ENCODE results near the gene TBX4.

TBX4 gene

DNA sequence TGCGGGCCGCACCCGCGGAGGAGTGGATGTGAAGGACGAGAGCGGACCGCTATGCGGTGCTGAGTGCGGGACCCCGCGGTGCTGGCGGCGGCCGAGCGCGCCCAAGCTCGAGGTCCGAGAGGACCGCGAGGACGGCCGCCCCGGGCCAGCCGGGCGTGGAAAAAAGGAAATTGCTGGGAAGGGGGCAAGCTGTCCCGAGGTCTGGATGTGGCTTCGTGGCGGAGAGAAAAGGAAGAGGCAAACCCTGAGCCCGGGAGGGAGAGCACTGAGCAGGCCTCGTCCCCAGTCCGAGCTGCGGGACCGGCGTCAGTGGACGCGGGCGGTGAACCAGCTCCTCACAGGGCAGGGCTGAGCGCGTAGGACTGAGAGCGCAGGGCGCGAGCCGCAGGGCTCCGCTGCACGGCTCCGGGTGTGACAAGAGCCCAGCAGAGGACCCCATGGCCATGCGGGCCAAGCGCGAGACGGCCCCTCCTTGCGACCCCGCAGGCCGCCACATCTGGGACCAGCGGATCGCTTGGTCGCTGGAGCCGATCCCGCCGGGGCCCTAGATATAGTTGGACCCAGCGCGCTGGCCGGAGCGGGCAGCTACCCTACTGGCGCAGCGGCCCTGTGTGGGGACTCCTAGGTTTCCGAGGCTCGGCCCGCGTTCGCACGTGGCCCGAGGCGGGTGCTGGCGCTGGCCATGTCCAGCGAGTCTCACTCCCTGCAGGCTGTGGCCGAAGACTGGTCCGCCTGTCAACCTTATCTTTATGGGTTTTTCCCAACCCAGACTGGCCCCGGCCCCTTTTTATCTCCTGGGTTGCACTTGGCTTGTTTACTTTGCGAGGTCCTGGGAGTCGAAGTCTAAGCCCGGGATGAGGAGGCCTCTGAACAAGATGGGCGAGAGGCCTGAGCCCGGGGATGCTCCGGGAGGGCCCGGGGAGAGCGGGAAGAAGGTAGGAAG lies 2.4 kb downstream of the TBX4 start:
- no peak for DNase-seq (ENCODE audit: low spot score)

DNA sequence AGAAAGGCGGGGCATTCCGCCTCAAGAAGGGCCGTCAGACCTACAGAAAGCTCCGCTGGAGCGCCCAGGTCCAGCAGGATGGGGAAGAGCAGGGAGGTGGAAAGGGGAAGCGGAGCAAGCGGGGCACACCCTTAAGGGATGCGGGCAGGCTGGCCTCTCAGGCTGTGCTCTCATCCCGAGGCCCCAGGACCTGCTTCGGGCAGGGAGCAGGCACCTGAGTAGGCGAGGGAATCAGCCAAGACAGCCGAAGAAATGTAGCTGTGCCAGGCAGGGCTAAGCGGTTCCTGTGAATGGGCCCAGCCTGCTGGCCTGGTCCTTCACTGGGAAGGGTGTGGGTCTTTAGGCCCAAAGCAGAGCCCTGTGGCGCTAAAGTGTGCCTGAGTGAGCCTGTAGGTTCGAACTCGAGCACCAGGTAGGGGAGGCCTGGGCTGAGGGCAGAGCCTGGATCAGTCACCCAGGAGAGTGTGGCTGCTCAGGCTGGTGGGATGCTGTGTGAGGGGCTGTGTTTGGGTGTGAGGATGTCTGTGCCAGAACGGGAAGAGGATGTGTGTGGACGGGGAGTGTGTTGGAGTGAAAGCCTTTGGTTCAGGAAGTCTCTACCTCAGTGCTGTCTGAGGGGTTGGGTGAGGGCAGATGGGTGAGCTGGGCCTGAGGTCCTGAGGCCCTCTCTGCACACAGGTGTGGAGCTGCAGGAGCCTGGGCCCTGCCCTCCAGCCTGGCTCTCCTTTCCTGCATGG lies 3.3 kb downstream of the TBX4 start:
- DNase-seq (ENCODE audit: low spot score) = no peak

DNA sequence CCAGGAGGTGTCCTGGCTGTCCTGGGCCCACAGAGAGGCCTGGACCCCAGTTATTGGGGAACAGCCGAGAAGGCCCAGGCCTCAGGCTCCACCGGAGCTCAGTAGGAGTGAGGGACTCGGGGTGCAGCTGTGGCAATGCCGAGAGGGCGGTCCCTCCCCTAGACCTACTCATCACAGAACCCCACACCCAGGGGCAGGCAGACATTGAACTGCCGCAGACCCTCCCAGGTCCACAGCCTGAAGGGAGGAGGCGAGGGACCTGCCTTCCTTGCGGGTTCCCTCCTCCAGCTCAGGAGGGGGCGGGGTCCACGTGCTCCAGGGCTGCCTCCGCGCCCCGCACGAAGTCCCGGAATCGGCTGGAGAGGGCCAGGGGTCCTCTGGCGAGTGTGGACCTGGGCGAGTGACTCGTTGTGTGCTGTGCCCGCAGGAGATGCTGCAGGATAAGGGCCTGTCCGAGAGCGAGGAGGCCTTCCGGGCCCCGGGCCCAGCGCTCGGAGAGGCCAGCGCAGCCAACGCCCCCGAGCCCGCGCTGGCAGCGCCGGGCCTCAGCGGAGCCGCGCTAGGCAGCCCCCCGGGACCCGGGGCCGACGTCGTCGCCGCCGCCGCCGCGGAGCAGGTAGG lies 3.9 kb downstream of the TBX4 start:
- DNase-seq (ENCODE audit: low spot score) = no peak

DNA sequence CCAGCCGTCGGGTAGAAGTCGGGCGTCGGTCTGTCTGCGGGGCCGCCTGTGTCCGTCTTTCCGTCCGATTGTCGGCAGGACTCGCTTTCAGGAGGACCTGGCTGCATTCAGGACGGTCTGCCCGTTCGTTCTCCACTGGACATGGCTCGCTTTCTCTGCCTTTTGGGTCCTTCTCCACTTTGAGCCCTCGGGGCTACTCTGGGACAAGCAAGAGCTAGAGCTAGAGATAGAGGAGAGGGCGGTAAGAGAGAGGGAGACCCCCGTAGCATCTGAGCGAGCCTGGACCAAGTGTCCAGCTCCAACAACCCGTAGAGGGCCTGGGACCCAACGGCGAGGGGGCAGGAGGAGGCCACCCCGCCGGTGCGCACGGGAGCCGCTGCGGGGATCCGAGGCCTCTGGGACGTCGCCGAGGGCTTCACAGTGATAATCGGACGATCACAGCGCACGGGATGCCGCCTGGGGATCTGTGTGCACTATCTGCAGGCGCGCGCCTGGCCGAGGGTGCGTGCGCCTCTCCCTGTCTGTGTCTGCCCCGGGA lies 4.5 kb downstream of the TBX4 start:
- no peak for DNase-seq (ENCODE audit: low spot score)

DNA sequence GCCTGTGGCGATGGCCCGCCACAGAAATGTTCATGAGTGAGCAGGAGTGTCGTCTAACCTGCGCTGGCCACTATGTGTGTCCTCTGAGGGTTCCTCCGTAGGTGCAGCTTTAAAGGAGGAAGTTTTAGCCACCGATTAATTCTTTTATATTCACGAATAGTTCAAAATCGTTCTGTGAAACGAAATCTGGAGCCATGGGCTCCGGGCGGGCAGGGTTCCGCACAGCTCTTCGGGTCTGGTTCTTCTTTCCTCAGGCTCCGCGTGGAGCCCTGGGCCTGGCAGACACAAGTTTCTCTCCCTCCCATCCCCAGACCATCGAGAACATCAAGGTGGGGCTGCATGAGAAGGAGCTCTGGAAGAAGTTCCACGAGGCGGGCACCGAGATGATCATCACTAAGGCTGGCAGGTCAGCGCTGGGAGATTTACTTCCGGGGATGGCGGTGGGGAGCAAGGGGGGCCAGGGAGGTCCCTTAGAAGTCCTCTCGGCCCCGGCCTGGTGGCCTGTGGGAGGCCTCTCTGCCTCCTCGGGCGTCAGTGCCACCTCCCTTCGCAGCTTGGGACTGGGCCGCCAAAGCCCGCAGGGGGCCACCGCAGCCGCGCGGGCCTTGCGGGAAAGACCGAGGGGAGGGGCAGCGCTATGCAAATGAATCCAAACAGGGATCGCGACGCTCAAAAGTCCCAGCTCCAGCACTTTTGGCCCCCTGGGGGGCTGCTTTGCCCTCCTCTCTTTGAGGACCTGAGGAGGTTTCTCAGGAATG lies 5.2 kb downstream of the TBX4 start:
- DNase-seq (ENCODE audit: low spot score) = no peak

DNA sequence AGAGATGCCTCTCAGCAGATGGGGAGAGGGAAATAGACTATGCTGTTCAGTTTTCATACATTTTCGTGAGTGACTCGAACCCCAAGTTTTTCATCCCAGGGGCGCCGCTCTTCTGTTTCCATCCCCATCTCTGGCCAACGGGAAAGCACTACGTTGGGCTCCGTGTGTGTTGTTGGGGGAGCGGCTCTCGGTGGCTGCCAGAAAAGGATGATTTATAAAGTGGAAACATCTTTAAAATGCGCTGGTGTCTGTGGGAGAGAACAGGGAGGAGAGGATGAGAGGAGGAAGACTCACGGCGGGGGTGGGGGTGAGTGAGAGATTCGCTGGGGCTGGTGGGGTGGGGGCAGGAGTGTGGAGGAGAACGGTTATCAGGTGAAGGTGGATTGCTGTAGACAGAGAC lies 5.8 kb downstream of the TBX4 start:
- no peak for DNase-seq (ENCODE audit: low spot score)

DNA sequence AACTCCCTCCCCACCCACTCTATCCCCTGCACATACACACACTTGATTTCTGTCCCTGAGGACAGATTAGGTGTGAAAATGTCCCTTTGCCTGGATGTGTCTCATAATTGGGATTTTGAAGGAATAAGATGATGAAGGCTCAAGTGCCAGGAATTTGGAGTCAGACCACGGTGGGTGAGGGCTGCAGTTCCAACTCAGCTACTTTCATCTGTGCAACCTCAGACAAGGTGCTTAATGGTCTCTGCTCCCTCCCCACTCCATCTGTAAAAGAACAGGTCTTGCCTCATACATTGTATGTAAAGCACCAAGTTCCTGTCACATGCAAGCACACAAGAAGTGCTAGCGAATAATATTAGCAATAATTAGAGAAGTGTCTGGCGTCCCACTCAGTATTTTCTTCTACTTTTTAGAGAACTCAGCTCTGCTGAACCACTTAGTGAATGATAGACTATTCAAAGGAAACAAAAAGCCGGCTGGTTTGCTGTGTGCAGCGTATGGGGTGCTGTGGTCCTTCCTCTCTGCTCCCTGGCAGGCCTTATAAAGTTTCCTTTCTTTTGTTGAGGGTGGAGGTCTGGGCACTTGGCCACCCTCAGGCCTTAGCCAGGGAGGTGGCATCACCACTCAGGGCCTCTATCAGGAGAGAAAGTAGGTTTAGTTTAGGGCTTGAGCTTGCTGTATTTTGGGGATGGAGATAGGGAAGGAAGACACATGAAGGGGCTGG lies 6.4 kb downstream of the TBX4 start:
- DNase-seq (ENCODE audit: low spot score) = no peak

DNA sequence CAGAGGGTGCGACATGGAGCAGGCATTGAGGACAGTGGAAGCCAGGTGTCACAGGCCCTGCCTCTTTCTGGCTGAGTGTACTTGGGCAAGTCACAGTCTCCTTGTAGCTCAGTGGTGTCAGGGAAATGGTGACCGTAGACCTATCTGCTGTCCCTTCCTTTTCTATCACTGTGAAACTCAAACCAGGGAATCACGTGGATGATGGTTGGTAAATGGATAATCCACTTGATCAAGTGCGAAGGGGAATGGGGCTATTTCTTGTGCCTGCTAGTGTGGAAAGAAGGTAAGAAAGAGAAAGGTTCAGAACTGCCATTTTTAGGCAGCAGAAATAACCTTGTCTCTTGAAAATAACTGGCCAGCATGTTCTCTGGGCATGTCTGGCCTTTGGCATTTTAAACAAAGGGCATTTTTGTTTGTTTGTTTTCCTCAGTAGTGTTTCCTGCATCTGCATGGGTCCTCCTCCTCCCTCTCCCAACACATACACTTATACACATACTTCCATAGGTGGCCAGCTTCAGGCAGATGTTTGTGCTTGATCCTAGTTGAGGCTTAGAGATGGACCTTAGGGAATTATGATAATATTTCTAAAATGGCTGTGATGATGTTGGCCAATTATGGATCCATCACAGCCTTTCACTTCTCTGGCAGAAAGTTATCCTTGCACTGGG lies 7.1 kb downstream of the TBX4 start:
- no peak for DNase-seq (ENCODE audit: low spot score)

DNA sequence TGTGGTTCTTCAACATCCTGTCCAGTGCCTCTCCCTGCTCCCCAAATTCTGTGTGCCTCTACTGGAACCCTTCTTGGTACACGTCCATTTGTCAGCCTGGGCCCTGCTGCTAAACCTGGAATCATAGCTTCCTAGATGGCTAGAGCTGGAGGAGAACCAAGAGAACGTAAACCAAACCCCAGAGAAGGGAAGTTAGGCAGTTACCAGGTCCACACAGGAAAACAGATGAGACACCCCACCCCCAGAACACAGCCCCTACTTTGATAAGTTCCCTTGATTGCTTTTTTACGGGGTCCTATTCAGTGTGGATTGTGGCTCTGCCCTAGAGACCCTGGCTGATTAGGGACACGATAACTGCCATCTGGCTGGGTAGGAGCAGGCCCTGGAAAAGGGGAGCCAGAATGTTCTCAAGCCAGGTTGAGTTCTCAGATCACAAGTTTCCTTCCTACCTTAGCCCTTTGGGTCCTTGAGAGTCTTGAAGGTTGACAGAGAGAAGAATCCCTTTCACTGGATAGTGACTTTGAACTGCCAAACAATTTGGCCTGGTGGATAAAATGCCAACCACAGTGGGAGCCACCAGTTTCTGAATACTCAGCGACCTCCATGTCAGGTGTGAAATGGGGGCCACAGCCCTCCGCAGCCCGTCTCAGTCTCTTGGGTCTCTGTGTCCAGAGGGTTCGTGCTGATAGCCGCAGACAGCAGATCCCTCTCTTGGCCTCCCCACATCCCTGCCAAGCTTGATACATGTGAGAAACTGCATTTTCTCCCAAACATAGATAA lies 7.9 kb downstream of the TBX4 start:
- DNase-seq (ENCODE audit: low spot score) = no peak

DNA sequence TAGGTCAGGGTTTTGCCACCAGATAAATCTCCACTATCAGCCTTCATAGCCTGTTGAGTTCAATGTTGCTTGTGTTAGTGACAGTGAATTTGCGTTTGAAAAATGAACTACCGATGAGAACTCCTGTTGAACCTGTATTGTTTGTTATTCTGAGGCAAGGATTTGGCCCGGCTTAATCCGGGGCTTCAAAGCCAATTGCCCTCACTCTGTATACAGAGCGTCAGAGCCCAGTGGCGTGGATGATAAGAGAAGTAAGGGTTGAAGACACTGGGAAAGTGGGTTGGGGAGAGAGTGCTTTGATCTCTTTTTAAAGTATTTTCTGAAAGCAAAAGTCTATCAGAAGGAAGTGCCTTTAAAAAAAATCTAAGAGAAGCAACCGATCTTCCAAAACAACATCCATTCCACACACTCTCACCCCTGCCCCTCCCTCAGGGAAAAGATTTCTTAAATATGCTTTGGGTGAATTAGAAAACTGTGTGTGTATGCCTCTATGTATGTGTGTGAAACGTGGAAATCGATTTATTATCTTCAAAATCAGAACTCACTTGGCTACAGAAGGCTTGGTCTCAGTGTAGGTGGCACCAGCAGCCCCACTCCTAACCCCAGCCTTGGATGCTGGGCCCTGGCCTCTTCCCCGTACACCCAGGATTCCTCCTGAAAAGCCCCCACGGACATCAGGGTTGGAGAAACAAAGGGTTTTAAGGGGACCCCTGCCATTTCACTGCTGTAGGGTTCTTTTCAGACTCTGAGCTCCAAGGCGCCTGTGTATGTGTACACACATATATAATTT lies 8.8 kb downstream of the TBX4 start:
- no peak for DNase-seq (ENCODE audit: low spot score)

DNA sequence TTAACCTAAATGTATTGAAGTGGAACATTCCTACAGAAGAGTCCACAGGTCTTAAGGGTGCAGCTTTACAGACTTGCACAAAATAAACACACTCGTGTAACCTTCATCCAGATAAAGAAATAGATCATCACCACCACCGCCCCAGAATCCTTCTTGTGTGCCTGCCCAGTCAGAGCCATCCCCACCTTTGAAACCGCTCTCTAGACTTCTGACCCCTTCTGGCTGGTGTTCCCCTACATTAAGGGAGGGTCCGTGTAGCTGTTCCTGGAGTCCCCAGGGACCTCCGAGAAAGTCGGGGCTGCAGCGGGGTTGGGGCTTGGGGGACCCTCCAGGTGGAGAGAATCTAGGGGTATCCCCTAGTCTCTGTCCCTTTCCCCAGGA lies 9.4 kb downstream of the TBX4 start:
- no peak for DNase-seq (ENCODE audit: low spot score)

DNA sequence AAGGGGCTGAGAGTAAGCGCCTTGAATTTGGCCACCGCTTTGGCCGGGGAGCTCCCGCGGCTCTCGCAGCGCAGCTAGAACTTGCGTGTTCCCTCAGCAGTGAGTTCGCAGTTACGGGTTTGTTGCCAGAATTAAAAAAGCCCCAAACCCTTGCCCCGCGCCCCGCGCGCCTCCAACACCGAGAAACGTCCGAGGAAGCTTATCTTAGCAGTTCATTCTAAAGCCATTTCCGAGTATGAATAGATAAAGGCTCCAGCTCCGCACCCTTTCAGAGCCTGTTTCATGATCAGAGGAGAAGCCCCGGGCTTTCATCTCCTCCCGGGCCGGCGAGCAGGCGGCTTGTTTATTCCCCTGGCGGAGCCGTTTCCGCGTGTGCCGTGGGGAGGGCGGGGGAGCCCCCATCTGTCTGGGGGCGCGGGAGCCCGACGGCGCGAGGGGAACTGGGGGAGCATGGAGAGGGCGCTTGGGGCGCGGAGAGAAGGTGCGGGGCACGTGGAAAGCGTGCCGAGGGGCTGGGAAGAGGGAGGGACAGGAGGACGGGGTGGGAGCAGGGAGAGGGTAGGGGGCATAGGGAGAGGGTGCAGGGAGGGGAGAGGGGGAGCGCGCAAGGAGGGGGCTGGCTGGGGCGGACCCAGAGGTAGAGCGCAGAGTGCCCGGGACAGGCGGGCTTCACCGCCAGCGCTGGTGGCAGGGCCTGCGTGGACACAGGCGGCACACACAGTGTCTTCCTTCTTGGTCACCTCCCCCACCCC lies 9.9 kb downstream of the TBX4 start:
- DNase-seq (ENCODE audit: low spot score) = no peak

DNA sequence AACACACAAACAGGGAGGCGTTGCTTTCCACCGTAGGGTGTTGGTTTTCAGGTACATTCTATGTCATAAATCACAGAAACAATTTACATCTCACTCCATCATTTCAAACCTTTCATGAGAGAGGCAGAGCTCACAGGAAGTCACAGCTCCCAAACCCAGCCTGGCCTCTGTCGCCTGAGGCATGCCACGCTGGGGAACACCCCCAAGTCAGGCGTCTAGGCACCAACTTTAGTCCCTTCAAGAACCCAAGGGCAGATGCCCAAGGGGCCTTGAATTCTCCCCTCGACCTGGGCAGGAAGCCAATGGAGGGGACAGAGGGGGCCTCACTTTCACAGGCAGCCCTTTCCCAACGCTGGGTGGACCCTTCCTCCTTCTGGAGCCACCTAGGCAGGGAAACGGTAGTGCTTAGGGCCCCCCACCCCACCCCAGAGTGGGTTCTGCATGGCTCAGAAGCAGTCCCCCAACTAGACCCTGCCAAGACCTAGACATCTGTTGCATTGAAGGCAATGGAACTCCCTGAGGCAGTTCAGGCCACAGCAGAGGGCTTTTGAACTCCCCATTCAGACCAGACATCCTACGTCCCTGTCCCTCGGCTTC lies 10.6 kb downstream of the TBX4 start:
- DNase-seq (ENCODE audit: low spot score) = no peak

DNA sequence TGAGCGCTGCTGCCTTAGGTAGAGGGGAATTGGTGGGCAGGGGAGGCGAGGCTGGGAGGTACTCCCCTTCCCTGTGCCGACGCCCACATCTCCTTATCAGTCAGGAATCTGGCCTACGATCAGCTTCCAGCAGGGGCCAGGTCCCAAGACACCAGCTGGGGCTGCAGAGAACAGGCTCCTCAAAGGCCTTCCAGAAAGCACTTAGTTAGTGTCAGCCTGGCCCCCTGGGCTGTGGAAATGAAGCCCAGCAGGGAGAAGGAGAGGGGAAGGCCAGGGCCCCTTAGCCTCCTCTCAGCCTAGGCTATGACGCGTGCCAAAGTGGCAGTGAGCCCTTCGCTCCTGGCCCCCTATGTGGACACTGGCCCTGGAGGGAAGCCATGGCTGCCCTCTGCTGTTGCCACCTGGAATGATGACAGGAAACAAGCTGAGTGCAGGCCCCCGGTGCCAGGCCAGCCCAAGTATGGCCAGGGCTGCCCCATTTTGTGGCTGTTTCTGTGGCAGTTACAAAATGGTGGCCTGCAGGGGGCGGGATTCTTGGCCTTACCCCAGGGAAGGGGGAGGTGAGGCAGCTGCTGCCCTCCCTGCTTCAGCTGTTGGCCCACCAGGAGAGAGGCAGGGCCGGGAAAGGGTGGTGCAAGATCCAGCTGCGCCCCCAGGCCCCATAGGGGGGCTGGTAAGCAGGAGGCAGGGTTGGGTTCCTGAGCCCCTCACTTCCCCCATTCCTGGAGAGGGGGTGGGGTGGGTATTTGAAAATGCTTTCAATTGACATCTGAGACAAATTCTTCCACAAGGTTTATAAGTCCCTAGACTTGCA lies 11.3 kb downstream of the TBX4 start:
- no peak for DNase-seq (ENCODE audit: low spot score)

DNA sequence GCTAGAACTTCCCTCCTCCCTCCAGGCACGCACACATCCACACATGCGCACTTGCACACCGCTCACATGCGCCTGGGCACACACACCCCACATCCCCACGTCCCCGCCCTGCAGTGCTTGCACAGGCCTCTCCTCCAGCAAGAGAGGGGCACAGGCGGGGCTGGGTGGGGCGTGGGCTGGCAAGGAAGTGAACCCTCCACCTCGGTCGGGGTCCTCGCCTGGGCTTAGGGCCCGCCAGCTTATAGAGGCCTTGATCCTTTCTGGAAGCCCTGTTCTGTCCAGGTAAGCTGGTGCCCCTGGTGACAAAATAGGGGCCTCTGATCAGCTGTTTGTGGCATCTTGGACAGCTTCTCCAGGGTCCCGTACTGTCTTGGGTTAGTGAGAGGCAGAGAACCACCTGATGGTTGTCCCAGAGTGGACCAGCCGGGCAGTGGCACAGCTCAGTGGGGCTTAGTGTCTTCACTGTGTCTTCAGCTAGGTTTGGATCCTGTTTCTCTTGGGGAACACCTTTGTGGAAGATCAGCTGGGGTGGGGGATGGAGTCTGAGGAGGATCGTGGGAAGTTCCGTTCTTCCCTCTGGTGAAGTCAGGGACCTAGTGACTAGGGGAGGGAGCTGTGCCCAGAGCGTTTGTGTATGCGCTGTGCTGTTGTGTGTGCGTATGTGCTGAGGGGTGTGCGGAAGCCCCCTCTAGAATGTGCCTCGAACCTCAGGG lies 12.1 kb downstream of the TBX4 start:
- no peak for DNase-seq (ENCODE audit: low spot score)

DNA sequence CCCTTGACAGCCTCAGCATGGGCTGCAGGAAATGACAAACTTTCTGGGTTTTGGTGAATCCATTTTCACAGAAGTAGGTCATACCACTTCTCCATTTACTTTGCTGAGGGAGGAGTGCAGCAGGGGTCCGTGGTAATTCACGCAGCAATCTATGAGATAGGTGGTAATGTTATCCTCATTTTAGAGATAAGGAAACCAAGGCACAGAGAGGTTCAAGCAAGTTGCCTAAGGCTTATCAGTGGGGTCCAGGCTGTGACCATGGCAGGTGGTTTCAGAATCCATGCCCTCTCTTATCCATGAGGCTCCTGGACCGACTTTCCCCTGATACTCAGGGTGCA lies 12.6 kb downstream of the TBX4 start:
- no peak for DNase-seq (ENCODE audit: low spot score)
